Measurements from ENCODE around the gene MBP. TPM values are rescaled to one million over a fixed set of nuclear protein-coding genes. Genes with fewer than 3 reads are reported as not detected.

MBP gene
- total RNA-seq, 2 donors from 2014 or later: 43.0 to 65.8 TPM

DNA sequence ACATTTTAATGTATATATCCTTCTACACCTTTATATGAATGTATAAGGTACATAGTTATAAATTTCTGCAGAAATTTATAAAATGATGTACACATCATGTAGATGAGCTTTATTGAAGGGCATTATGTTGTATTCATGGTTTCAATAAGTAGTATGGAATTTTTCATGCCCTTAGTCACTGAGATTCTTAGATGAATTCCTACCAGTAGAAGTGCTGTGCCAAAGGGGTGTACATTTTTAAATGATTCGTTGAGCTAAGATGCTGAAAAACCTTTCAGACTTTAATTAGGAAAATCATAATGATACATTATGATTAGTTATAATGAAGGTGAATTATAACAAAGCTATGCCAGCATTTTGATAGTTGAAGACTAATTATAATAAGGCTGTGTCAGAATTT, 195.0 kb downstream of the MBP start:
- intact Hi-C loops (cut with DNase I): no loop called here
- TF ChIP-seq, protein P1, sequence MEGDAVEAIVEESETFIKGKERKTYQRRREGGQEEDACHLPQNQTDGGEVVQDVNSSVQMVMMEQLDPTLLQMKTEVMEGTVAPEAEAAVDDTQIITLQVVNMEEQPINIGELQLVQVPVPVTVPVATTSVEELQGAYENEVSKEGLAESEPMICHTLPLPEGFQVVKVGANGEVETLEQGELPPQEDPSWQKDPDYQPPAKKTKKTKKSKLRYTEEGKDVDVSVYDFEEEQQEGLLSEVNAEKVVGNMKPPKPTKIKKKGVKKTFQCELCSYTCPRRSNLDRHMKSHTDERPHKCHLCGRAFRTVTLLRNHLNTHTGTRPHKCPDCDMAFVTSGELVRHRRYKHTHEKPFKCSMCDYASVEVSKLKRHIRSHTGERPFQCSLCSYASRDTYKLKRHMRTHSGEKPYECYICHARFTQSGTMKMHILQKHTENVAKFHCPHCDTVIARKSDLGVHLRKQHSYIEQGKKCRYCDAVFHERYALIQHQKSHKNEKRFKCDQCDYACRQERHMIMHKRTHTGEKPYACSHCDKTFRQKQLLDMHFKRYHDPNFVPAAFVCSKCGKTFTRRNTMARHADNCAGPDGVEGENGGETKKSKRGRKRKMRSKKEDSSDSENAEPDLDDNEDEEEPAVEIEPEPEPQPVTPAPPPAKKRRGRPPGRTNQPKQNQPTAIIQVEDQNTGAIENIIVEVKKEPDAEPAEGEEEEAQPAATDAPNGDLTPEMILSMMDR (IDR thresholded peaks at IDR 0.05): no peak
- H3K36me3 ChIP-seq: no peaks in the 10 kb centered on the region
- H3K4me3 ChIP-seq: no peak overlapping the region
- H3K27me3 ChIP-seq: no peaks in the 10 kb centered on the region
- H3K4me1 ChIP-seq: no peaks in the 10 kb centered on the region
- DNase-seq: no peak
- H3K27ac ChIP-seq: no peak overlapping the region
- H3K9me3 ChIP-seq: no peaks in the 10 kb centered on the region
- H3K9ac ChIP-seq (ENCODE audit: low read depth in 2 of 2, low read length in 2 of 2): no peak overlapping the region

DNA sequence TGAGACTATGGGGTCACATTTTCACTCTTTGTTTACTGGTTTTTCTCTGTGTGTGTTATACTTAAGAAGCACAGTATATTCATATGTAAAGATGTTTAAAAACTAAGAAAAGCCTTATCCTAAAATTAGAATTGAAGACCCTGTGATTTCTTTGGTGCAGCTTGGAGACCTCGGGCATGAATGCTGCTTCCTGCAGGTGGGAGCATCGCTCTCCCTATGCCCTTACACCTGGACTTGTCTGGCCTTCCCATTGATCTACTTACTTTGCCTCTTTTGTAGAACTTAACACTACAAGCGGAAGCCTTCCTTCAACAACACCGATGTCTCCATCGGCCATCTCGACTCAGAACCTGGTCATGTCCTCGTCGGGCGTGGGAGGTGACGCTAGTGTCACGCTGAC, 195.7 kb downstream of the MBP start:
- intact Hi-C loops (cut with DNase I): no loop called here
- TF ChIP-seq, protein P1 (IDR thresholded peaks at IDR 0.05): no peak

DNA sequence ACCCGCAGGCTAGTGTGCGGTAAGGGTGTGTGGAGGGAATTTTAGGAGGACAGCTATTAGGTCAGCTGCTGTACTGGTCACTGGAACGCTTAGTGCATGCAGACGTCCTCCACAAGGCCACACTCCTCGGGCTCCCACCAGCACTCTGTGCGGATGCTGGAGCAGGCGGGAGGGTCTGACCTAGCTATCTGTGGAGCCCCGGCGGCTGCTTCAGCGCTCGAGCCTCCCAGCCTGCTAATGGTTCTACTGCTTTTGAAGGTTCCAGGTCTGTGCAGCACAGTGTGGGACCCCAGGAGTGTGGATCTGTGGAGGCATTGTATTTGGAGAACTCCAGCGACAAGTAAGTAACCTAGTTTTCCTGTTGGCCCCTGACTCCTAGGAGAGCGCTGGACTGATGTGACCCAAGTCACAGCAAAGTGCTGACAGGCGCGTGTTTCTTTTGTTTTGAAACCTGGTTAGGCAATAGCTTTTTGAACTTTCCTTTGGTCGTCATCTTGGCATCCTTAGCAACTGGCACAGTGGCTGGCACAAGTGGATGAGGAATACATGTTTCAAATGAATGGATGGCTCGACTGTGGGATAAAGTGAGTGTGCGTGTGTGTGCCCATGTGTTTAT, 196.8 kb downstream of the MBP start:
- H3K9ac ChIP-seq (ENCODE audit: low read depth in 2 of 2, low read length in 2 of 2): no peak overlapping the region
- H3K4me3 ChIP-seq: no peak overlapping the region
- DNase-seq: no peak
- no peaks in the 10 kb centered on the region for H3K9me3 ChIP-seq
- intact Hi-C loops (cut with DNase I): no loop called here
- H3K4me1 ChIP-seq: no peaks in the 10 kb centered on the region
- no peaks in the 10 kb centered on the region for H3K36me3 ChIP-seq
- H3K27me3 ChIP-seq: no peaks in the 10 kb centered on the region
- no peak overlapping the region for H3K27ac ChIP-seq
- TF ChIP-seq, protein P1 (IDR thresholded peaks at IDR 0.05): no peak

More for the DNA sequence above, 195.7 kb downstream of the MBP start:
- H3K4me3 ChIP-seq: no peak overlapping the region
- no peak overlapping the region for H3K9ac ChIP-seq (ENCODE audit: low read depth in 2 of 2, low read length in 2 of 2)
- no peak for DNase-seq
- no peaks in the 10 kb centered on the region for H3K27me3 ChIP-seq
- H3K9me3 ChIP-seq: no peaks in the 10 kb centered on the region
- H3K4me1 ChIP-seq: no peaks in the 10 kb centered on the region
- no peaks in the 10 kb centered on the region for H3K36me3 ChIP-seq
- no peak overlapping the region for H3K27ac ChIP-seq

DNA sequence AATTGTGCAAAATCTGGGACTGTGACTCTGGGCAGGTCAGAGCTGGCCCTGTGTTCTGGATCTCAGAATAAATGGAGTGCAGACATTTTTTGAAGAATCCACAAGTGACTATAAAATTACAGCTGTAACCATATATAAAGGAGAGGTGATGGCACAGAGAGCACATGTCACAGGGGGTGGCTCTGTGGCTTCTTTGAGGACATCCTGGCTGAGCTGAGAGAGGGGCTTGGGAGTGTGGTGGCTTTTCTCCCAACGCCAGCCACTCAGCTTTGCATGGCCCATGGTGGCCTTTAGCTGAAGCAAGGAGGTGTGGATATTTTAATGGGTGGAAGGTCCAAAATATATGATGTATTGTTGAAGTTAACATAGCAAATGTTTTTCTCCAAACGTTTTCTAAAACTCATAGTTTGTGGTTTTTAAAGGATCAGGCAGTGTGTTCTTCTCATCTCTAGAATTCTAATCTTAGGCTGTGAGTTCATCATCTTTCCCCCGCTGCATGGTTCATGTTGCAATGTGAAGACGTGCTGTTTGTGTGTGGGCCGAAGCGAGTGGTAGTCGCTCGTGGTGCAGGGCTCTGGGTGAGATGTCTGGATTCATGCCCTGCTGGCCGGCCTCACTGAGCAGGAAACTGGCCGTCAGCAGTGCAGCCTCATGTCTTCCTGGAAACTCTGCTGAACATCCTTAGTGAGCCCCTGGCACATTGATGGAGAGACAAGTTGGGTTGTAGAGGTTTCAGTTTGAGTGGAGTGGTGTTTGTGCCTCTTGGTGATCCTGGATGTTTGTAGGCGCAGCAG, 200.4 kb downstream of the MBP start:
- Histone ChIP-seq H3K27me3 (no peaks in the 10 kb centered on the region), H3K27ac (no peak overlapping the region), H3K9ac (ENCODE audit: low read depth in 2 of 2, low read length in 2 of 2) (no peak overlapping the region), H3K4me3 (no peak overlapping the region), H3K4me1 (no peaks in the 10 kb centered on the region), H3K36me3 (no peaks in the 10 kb centered on the region), H3K9me3 (no peaks in the 10 kb centered on the region)
- no peak for DNase-seq
- TF ChIP-seq, protein P1 (IDR thresholded peaks at IDR 0.05): no peak
- intact Hi-C loops (cut with DNase I): no loop called here

DNA sequence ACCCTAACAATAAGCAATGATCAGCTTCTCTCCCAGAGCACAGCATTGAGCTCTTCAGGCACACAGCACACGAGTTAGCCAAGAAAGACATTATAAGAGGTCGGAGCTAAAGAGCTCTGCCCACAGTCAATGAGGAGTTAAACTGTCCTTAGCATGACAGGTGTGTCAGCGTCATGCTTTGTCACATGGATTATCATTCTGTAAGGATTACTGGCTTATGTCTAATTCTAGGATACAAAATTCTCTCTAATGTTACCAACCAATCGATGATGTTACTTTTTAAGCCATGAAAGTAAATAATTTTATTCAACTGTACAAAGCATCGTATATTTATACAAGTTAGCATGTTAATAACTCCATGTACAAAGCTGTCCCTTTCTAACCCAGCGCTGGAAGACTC, 201.4 kb downstream of the MBP start:
- no peak for DNase-seq
- H3K27me3 ChIP-seq: no peaks in the 10 kb centered on the region
- intact Hi-C loops (cut with DNase I): no loop called here
- no peak overlapping the region for H3K27ac ChIP-seq
- H3K9ac ChIP-seq (ENCODE audit: low read depth in 2 of 2, low read length in 2 of 2): no peak overlapping the region
- TF ChIP-seq, protein P1 (IDR thresholded peaks at IDR 0.05): no peak
- H3K36me3 ChIP-seq: no peaks in the 10 kb centered on the region
- no peaks in the 10 kb centered on the region for H3K4me1 ChIP-seq
- no peak overlapping the region for H3K4me3 ChIP-seq
- H3K9me3 ChIP-seq: no peaks in the 10 kb centered on the region

Other genes with a start within 250 kb of the MBP start
- gene GALR1, start 117.1 kb upstream of the MBP start, total RNA-seq: under 1 TPM; 0.02 to 0.16 TPM